HCT116 (cell line): ENCODE results near the gene FAM32A. TPM values are rescaled to one million over a fixed set of nuclear protein-coding genes. Genes with fewer than 3 reads are reported as not detected.

ENCODE experiments used
- ATAC-seq: fragments of 200-7000 bp; cut with Tn5 transposase; 2 replicates; pipeline ENCODE4 v1.9.1; 2020; ENCODE audit warnings: mild to moderate bottlenecking, moderate library complexity
- BruUV-seq: library from RNA; stranded (reverse); fragments of 400-500 nt; replicated peaks from 2 replicates; lab custom pipeline; 2021; lab: Mats Ljungman, UMichigan
- CTCF ChIA-PET: fragments of 300-600 bp; sonication (Branson Sonifier 250); formaldehyde crosslinking; loops from one replicate; lab custom pipeline; 2021; ENCODE audit warnings: antibody characterized with exemption; lab: Charles Lee
- POLR2A ChIA-PET: fragments of 300-600, 350-600 bp; sonication (Branson Sonifier 250); formaldehyde crosslinking; loops from one replicate; lab custom pipeline; 2021; ENCODE audit warnings: antibody characterized with exemption; lab: Charles Lee
- RAD21 ChIA-PET, 2 experiments: fragments of 300-600 bp; sonication (Branson Sonifier 250); formaldehyde crosslinking; loops; one replicate each; lab custom pipeline; 2023; ENCODE audit warnings: low total read pairs in 2 of 2; ENCODE audit not compliant: uncharacterized antibody in 2 of 2, unreplicated experiment in 2 of 2, low non-redundant PET in 1 of 2; lab: Charles Lee
- DNase-seq: peaks from one replicate; pipeline ENCODE4 v3.0.0-alpha.2; 2010; ENCODE audit warnings: low read depth, low spot score
- H2AFZ ChIP-seq: fragments of 200-600 bp; shearing (Covaris generic), sonication (generic); 2 replicates; pipeline ENCODE4 v1.6.1; 2017; ENCODE audit warnings: low read depth, mixed run types, mixed read lengths, antibody characterized with exemption, low read length; ENCODE audit not compliant: poor library complexity, severe bottlenecking
- H3K27ac ChIP-seq: 2 replicates; pipeline ENCODE4 v1.5.1; 2012; ENCODE audit warnings: low read depth, low read length
- H3K27me3 ChIP-seq: fragments of 200-600 bp; sonication (generic); 2 replicates; pipeline ENCODE4 v1.6.1; 2016; ENCODE audit warnings: mixed run types, low read length, mixed read lengths; ENCODE audit not compliant: insufficient read depth
- H3K36me3 ChIP-seq, 2 experiments: fragments of 200-500 bp in 1 of 2; fragments of 200-600 bp in 1 of 2; sonication (Bioruptor generic) in 1 of 2; sonication (generic) in 1 of 2; 2 replicates each; pipeline versions ENCODE4 v1.5.1 to v1.6.1; 2014 to 2016; ENCODE audit warnings: low read length in 2 of 2, inconsistent platforms in 1 of 2, mixed read lengths in 1 of 2, mixed run types in 1 of 2; ENCODE audit not compliant: insufficient read depth in 2 of 2, control insufficient read depth in 1 of 2
- H3K4me1 ChIP-seq, 2 experiments: fragments of 200-600 bp in 1 of 2; sonication (generic) in 1 of 2; 2 replicates each; pipeline versions ENCODE4 v1.5.1 to v1.6.1; 2012 to 2017; ENCODE audit warnings: low read length in 2 of 2, inconsistent platforms in 1 of 2, mild to moderate bottlenecking in 1 of 2, mixed read lengths in 1 of 2, mixed run types in 1 of 2, moderate library complexity in 1 of 2; ENCODE audit not compliant: insufficient read depth in 2 of 2, control insufficient read depth in 1 of 2
- H3K4me2 ChIP-seq: fragments of 200-600 bp; sonication (generic); 2 replicates; pipeline ENCODE4 v1.6.1; 2017; ENCODE audit warnings: mixed run types, low read length, mixed read lengths
- H3K4me3 ChIP-seq, 2 experiments: fragments of 200-600 bp in 1 of 2; sonication (generic) in 1 of 2; replicated peaks in 1 of 2; 2 replicates each; pipeline ENCODE4 v1.5.1; 2011 to 2016; ENCODE audit warnings: low read length in 2 of 2, control low read depth in 1 of 2, low read depth in 1 of 2, mild to moderate bottlenecking in 1 of 2, mixed read lengths in 1 of 2, mixed run types in 1 of 2
- H3K79me2 ChIP-seq: fragments of 200-600 bp; sonication (generic); 2 replicates; pipeline ENCODE4 v1.6.1; 2017; ENCODE audit warnings: mild to moderate bottlenecking, mixed run types, low read length, moderate library complexity, mixed read lengths; ENCODE audit not compliant: insufficient read depth
- H3K9ac ChIP-seq: fragments of 200-600 bp; sonication (generic); 2 replicates; pipeline ENCODE4 v1.6.1; 2016; ENCODE audit warnings: low read length, mixed read lengths
- H3K9me2 ChIP-seq: fragments of 200-600 bp; sonication (generic), shearing (Covaris generic); 2 replicates; pipeline ENCODE4 v1.6.1; 2017; ENCODE audit warnings: mixed run types, mild to moderate bottlenecking, moderate library complexity; ENCODE audit not compliant: insufficient read depth
- H3K9me3 ChIP-seq, 2 experiments: fragments of 200-500 bp in 1 of 2; fragments of 200-600 bp in 1 of 2; sonication (Bioruptor generic) in 1 of 2; sonication (generic) in 1 of 2; 2 replicates each; pipeline ENCODE4 v1.6.1; 2014 to 2017; ENCODE audit warnings: low read length in 2 of 2, mixed read lengths in 2 of 2, inconsistent platforms in 1 of 2, low read depth in 1 of 2, mild to moderate bottlenecking in 1 of 2, mixed run types in 1 of 2, moderate library complexity in 1 of 2; ENCODE audit not compliant: control insufficient read depth in 1 of 2, insufficient read depth in 1 of 2
- H4K20me1 ChIP-seq: fragments of 200-600 bp; sonication (generic), shearing (Covaris generic); 2 replicates; pipeline ENCODE4 v1.6.1; 2017; ENCODE audit warnings: mixed run types, mild to moderate bottlenecking, moderate library complexity; ENCODE audit not compliant: insufficient read depth
- CBX3 ChIP-seq: IDR thresholded peaks from 2 replicates; pipeline ENCODE4 v1.6.1; 2012; ENCODE audit warnings: low read depth
- EGR1 ChIP-seq: IDR thresholded peaks from 2 replicates; pipeline ENCODE4 v1.6.1; 2012; ENCODE audit warnings: low read depth
- ELF1 ChIP-seq: IDR thresholded peaks from 2 replicates; pipeline ENCODE4 v1.6.1; 2012; ENCODE audit warnings: low read depth, borderline replicate concordance
- EZH2phosphoT487 ChIP-seq: fragments of 200-600 bp; IDR thresholded peaks from 2 replicates; pipeline ENCODE4 v1.6.1; 2018; ENCODE audit warnings: antibody characterized with exemption, borderline replicate concordance
- FOSL1 ChIP-seq: IDR thresholded peaks from 2 replicates; pipeline ENCODE4 v1.6.1; 2012; ENCODE audit warnings: low read depth
- JUND ChIP-seq: IDR thresholded peaks from 2 replicates; pipeline ENCODE4 v1.6.1; 2012
- POLR2AphosphoS5 ChIP-seq: IDR thresholded peaks from 2 replicates; pipeline ENCODE4 v1.6.1; 2011; ENCODE audit warnings: mild to moderate bottlenecking, low read depth, low read length, moderate library complexity
- SP1 ChIP-seq: IDR thresholded peaks from 2 replicates; pipeline ENCODE4 v1.6.1; 2012; ENCODE audit warnings: low read depth
- YY1 ChIP-seq: IDR thresholded peaks from 2 replicates; pipeline ENCODE4 v1.6.1; 2011; ENCODE audit warnings: low read length, low read depth, moderate library complexity, mild to moderate bottlenecking; ENCODE audit not compliant: insufficient replicate concordance; ENCODE audit errors: extremely low read depth
- ZFX ChIP-seq: fragments of 450-650 bp; IDR thresholded peaks from 2 replicates; pipeline ENCODE4 v1.6.1; 2017
- intact Hi-C: fragments of 100-400 bp; cut with micrococcal nuclease; formaldehyde crosslinking; loops from 2 replicates; pipeline ENCODE4 v1.10.0; 2022
- total RNA-seq: library from RNA; stranded (reverse); gene quantifications from one replicate; pipeline ENCODE4 v1.2.1, GENCODE V29; 2021; ENCODE audit not compliant: unreplicated experiment
- TF ChIP-seq, protein P1 (sequence below): IDR thresholded peaks from 2 replicates; pipeline ENCODE4 v1.6.1; 2012; ENCODE audit warnings: low read depth

The FAM32A gene
- total RNA-seq, 1 experiment from 2014 or later: 61.3 TPM

DNA sequence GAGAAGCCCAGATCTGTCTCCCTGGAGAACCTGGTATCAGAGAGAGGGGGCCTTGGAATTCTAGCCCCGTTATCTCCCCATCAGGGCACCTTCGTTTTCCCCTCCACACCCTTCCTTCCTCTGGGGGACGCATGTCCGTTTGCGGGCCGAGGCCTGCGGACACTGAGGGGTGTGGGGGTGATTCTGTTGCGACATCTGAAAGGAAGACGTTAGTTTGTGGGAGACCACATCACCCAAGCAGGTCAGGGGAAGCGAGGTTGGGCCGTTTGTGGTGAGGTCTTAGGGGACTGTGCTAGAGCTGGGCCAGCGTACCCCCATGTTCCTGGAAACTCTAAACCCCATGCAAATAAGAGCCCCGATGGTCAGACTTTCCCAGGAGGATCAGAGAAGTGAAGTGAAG lies 45.5 kb upstream of the FAM32A start:
- ChIA-PET POLR2A (no interaction called here), RAD21 (no interaction called here), CTCF (interaction anchor here (1.9 kb wide), 1 partner anchor 45 kb away, joined by 4 read pairs; the partner anchor contains the start of gene FAM32A)
- H3K9me2 ChIP-seq: no peaks in the 10 kb centered on the region
- H3K36me3 ChIP-seq: no peaks in the 10 kb centered on the region
- TF ChIP-seq POLR2AphosphoS5 (no peak), YY1 (no peak), EGR1 (no peak), ZFX (no peak), EZH2phosphoT487 (no peak), JUND (no peak), SP1 (no peak), CBX3 (no peak), ELF1 (no peak), FOSL1 (no peak)
- TF ChIP-seq, protein P1, sequence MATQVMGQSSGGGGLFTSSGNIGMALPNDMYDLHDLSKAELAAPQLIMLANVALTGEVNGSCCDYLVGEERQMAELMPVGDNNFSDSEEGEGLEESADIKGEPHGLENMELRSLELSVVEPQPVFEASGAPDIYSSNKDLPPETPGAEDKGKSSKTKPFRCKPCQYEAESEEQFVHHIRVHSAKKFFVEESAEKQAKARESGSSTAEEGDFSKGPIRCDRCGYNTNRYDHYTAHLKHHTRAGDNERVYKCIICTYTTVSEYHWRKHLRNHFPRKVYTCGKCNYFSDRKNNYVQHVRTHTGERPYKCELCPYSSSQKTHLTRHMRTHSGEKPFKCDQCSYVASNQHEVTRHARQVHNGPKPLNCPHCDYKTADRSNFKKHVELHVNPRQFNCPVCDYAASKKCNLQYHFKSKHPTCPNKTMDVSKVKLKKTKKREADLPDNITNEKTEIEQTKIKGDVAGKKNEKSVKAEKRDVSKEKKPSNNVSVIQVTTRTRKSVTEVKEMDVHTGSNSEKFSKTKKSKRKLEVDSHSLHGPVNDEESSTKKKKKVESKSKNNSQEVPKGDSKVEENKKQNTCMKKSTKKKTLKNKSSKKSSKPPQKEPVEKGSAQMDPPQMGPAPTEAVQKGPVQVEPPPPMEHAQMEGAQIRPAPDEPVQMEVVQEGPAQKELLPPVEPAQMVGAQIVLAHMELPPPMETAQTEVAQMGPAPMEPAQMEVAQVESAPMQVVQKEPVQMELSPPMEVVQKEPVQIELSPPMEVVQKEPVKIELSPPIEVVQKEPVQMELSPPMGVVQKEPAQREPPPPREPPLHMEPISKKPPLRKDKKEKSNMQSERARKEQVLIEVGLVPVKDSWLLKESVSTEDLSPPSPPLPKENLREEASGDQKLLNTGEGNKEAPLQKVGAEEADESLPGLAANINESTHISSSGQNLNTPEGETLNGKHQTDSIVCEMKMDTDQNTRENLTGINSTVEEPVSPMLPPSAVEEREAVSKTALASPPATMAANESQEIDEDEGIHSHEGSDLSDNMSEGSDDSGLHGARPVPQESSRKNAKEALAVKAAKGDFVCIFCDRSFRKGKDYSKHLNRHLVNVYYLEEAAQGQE: no peak
- H2AFZ ChIP-seq: no peak overlapping the region
- no peaks in the 10 kb centered on the region for H4K20me1 ChIP-seq
- no peaks in the 10 kb centered on the region for H3K27me3 ChIP-seq
- no peak overlapping the region for H3K4me3 ChIP-seq
- no peaks in the 10 kb centered on the region for H3K9me3 ChIP-seq
- DNase-seq (no peak), ATAC-seq (no peak)
- H3K4me2 ChIP-seq: no peak overlapping the region
- no TSS peak for BruUV-seq
- H3K79me2 ChIP-seq: peaks cover 3% of the 10 kb centered on the region; the same call in 1 of the 2 replicates
- H3K27ac ChIP-seq: no peak overlapping the region
- intact Hi-C loops: no loop called here
- peaks cover 13 to 27% of the 10 kb centered on the region in 2 experiments for H3K4me1 ChIP-seq
- H3K9ac ChIP-seq: no peak overlapping the region
